Left ventricle myocardium inferior (tissue), 1 donor: ENCODE measurements around the gene ST3GAL2. TPM values are rescaled to one million over a fixed set of nuclear protein-coding genes. Genes with fewer than 3 reads are reported as not detected.
A peak's percentile ranks its signal among the peaks of the same experiment; 100 is the strongest.

Source experiments
- DNase-seq: peaks from one replicate; pipeline ENCODE4 v3.0.0-alpha.2; 2020
- H3K27ac ChIP-seq: fragments of 200-600 bp; replicated peaks from 2 replicates; pipeline ENCODE4 v1.8.0; 2021
- H3K27me3 ChIP-seq: fragments of 200-600 bp; 2 replicates; pipeline ENCODE4 v1.8.0; 2021; ENCODE audit warnings: low read depth
- H3K36me3 ChIP-seq: fragments of 200-600 bp; 2 replicates; pipeline ENCODE4 v1.8.0; 2021
- H3K4me1 ChIP-seq: fragments of 200-600 bp; 2 replicates; pipeline ENCODE4 v1.8.0; 2021
- H3K4me3 ChIP-seq: fragments of 200-600 bp; 2 replicates; pipeline ENCODE4 v1.8.0; 2021; ENCODE audit warnings: mild to moderate bottlenecking, moderate library complexity
- H3K9me3 ChIP-seq: fragments of 200-600 bp; replicated peaks from 2 replicates; pipeline ENCODE4 v1.8.0; 2021
- intact Hi-C: fragments of 100-400 bp; cut with micrococcal nuclease; formaldehyde crosslinking; loops from one replicate; pipeline ENCODE4 v1.11.0; 2022
- total RNA-seq: library from RNA; stranded (reverse); fragmentation: NEBNext Ultra II Directional; extraction: Animal tissue kit (Norgen Biotek cat#: 25700); gene quantifications from one replicate; pipeline ENCODE4 v1.2.1, GENCODE V29; 2021
- TF ChIP-seq, protein P1 (sequence below): fragments of 200-600 bp; IDR thresholded peaks from 2 replicates; pipeline ENCODE4 v1.8.0; 2021; ENCODE audit warnings: antibody characterized with exemption, mild to moderate bottlenecking, borderline replicate concordance
- donor health status: DM: no; HTN: yes; CAD: no; lungs with severe emphysema.

ST3GAL2 gene
- total RNA-seq, 1 donor from 2014 or later, result 22.3 TPM

- no peaks in the 10 kb centered on the region for H3K36me3 ChIP-seq
- H3K27me3 ChIP-seq, result no peaks in the 10 kb centered on the region
- DNase-seq, result peak; percentile 97
- TF ChIP-seq, protein P1, sequence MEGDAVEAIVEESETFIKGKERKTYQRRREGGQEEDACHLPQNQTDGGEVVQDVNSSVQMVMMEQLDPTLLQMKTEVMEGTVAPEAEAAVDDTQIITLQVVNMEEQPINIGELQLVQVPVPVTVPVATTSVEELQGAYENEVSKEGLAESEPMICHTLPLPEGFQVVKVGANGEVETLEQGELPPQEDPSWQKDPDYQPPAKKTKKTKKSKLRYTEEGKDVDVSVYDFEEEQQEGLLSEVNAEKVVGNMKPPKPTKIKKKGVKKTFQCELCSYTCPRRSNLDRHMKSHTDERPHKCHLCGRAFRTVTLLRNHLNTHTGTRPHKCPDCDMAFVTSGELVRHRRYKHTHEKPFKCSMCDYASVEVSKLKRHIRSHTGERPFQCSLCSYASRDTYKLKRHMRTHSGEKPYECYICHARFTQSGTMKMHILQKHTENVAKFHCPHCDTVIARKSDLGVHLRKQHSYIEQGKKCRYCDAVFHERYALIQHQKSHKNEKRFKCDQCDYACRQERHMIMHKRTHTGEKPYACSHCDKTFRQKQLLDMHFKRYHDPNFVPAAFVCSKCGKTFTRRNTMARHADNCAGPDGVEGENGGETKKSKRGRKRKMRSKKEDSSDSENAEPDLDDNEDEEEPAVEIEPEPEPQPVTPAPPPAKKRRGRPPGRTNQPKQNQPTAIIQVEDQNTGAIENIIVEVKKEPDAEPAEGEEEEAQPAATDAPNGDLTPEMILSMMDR, result no peak
- peak overlapping the region; percentile 93 for H3K27ac ChIP-seq
- intact Hi-C loops, result no loop called here
- peak overlapping the region; percentile 35 for H3K4me3 ChIP-seq
- H3K4me1 ChIP-seq, result peaks cover 76% of the 10 kb centered on the region
- no peaks in the 10 kb centered on the region for H3K9me3 ChIP-seq
Observed at GRCh38 chr16:70428178-70428998, 10.5 kb downstream of the ST3GAL2 start.

- H3K27ac ChIP-seq, result peak overlapping the region; percentile 93
- H3K4me3 ChIP-seq, result peak overlapping the region; percentile 35
- H3K9me3 ChIP-seq, result no peaks in the 10 kb centered on the region
- TF ChIP-seq, protein P1, result no peak
- intact Hi-C loops, result no loop called here
- H3K27me3 ChIP-seq, result no peaks in the 10 kb centered on the region
- peaks cover 76% of the 10 kb centered on the region for H3K4me1 ChIP-seq
- no peaks in the 10 kb centered on the region for H3K36me3 ChIP-seq
- DNase-seq, result no peak
Observed at GRCh38 chr16:70427786-70428177, 11.1 kb downstream of the ST3GAL2 start.

DNA sequence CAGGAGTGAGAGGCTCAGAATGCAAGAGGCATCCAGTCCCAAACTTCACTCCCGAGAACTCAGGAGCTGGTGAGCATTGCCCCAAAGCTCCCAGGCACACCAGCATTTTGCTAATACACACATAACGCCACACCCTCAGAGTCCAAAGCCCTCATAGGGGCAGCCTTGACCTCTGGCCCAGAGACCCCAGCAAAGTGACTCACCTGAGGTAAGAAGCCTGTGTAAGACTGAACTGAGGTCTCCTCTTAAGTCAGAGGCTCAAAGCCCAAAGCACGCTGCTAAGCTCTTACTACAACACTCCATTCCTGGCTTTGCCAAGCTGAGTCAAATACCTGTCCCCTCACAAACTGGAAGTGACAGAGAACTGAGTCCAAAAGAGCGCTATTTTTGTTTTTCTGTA lies 16.4 kb downstream of the ST3GAL2 start:
- no peak for DNase-seq
- Histone ChIP-seq H3K9me3 (no peaks in the 10 kb centered on the region), H3K27ac (no peak overlapping the region), H3K4me3 (no peak overlapping the region), H3K36me3 (no peaks in the 10 kb centered on the region), H3K27me3 (no peaks in the 10 kb centered on the region), H3K4me1 (peaks cover 76% of the 10 kb centered on the region)
- TF ChIP-seq, protein P1, result no peak
- intact Hi-C loops, result no loop called here

GRCh38 chr16:70421473-70422311 lies 17.2 kb downstream of the ST3GAL2 start:
- no peak overlapping the region for H3K4me3 ChIP-seq
- no peaks in the 10 kb centered on the region for H3K27me3 ChIP-seq
- TF ChIP-seq, protein P1, result no peak
- H3K4me1 ChIP-seq, result peaks cover 76% of the 10 kb centered on the region
- H3K36me3 ChIP-seq, result no peaks in the 10 kb centered on the region
- H3K9me3 ChIP-seq, result no peaks in the 10 kb centered on the region
- DNase-seq, result no peak
- no peak overlapping the region for H3K27ac ChIP-seq
- intact Hi-C loops, result no loop called here

DNA sequence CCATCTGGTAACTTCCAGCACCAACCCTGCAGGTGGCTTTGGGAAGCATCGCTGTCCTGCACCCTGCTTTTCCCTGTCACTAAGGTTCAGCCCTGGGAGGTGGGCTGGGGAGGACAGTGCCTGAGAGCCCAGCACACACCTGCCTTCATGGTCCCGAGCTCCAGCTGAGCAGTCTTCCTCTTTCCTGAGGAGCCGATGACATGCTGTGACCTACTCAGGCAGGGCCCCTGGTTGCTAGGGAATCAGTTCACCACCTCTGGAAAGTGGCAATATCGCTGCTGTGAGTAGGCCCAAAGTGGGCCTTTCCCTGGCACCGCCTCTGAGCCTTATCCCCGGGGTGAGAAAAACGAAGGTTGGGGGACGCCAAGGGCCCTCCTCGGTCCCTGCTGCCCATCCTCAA lies 17.9 kb downstream of the ST3GAL2 start:
- Histone ChIP-seq H3K27me3 (no peaks in the 10 kb centered on the region), H3K4me3 (no peak overlapping the region), H3K36me3 (no peaks in the 10 kb centered on the region), H3K4me1 (peaks cover 73% of the 10 kb centered on the region), H3K9me3 (no peaks in the 10 kb centered on the region), H3K27ac (peak overlapping the region; percentile 49)
- intact Hi-C loops, result no loop called here
- no peak for DNase-seq
- TF ChIP-seq, protein P1, result no peak
